KOPT-K1 (cell line): ENCODE data around the gene SART3.

Experiments used
- H3K27ac ChIP-seq: fragments of 200-600 bp; sonication (generic); 2 replicates; pipeline ENCODE4 v1.5.1; 2016; ENCODE audit warnings: antibody characterized with exemption, mild to moderate bottlenecking, low read depth, low read length; ENCODE audit not compliant: poor library complexity, severe bottlenecking
- H3K36me3 ChIP-seq: fragments of 200-600 bp; sonication (generic); 2 replicates; pipeline ENCODE4 v1.5.1; 2017; ENCODE audit warnings: antibody characterized with exemption, mild to moderate bottlenecking, low read length, moderate library complexity; ENCODE audit not compliant: insufficient read depth
- H3K9me3 ChIP-seq: fragments of 200-600 bp; sonication (generic); 2 replicates; pipeline ENCODE4 v1.5.1; 2017; ENCODE audit warnings: antibody characterized with exemption, low read length, mild to moderate bottlenecking; ENCODE audit not compliant: insufficient read depth, poor library complexity, severe bottlenecking

SART3 gene

DNA sequence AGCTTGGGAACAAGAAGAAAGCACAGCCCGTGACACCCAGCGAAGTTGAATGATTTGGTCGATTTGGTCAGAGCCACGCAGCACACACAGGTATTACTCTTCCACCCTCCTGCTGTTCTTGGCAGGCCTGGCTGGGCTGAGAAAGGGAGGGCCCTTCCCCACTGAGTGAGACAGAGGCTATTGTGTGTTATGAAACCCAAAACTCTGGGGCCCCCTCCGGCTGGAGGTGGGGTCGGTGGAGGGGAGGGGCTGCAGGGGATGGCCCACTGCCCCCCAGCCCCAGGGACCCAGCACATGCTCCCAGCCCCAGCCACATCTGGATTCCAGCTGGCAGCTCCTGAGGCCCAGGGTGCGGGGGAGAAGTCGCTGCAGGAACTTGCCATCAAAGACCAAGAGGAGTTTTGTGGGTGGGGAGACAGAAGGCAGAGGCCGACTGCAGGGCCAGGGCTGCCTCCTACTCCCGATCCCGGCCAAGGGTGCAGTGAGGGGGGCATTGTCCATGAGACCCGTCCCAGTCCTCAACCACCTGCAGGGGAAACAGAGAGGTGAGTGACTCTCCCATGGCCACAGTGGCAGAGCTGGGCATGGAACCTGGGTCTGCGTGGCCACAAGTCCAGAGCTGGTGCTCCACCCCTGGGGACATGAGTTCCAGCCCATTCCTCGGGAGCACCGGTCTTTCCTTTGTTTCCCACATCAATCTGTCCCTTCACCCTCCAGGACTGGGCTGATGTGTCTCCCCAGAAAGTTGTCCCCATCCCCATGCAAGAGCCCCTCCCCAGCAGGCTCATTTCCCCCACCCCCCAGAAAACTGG, 28.3 kb upstream of the SART3 start:
- H3K9me3 ChIP-seq: no peaks in the 10 kb centered on the region
- no peak overlapping the region for H3K27ac ChIP-seq
- no peaks in the 10 kb centered on the region for H3K36me3 ChIP-seq

GRCh38 chr12:108587826-108588225, 26.9 kb upstream of the SART3 start:
- no peak overlapping the region for H3K27ac ChIP-seq
- no peaks in the 10 kb centered on the region for H3K9me3 ChIP-seq
- H3K36me3 ChIP-seq: no peaks in the 10 kb centered on the region

- no peaks in the 10 kb centered on the region for H3K9me3 ChIP-seq
- H3K27ac ChIP-seq: no peak overlapping the region
- no peaks in the 10 kb centered on the region for H3K36me3 ChIP-seq
Observed at GRCh38 chr12:108586306-108586705, 25.3 kb upstream of the SART3 start.

DNA sequence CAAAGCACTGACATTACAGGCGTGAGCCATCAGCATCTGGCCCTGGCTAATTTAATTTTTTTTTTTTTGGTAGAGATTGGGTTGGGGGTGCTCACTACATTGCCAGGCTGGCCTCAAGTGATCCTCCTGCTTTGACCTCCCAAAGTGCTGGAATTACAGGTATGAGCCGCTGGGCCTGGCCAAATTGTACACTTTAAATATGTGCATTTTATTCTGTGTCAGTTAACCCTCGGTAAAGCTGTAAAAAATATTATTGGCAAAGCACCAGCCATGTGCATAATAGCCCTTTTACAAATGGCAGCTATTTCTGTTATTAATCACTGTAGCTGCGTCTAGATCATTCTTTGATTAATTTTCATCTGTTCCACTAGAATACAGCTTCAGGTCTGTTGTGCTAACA, 24.9 kb upstream of the SART3 start:
- no peaks in the 10 kb centered on the region for H3K9me3 ChIP-seq
- H3K36me3 ChIP-seq: no peaks in the 10 kb centered on the region
- H3K27ac ChIP-seq: no peak overlapping the region

- H3K9me3 ChIP-seq: no peaks in the 10 kb centered on the region
- H3K27ac ChIP-seq: no peak overlapping the region
- no peaks in the 10 kb centered on the region for H3K36me3 ChIP-seq
Observed at GRCh38 chr12:108584456-108585065, 23.6 kb upstream of the SART3 start.

DNA sequence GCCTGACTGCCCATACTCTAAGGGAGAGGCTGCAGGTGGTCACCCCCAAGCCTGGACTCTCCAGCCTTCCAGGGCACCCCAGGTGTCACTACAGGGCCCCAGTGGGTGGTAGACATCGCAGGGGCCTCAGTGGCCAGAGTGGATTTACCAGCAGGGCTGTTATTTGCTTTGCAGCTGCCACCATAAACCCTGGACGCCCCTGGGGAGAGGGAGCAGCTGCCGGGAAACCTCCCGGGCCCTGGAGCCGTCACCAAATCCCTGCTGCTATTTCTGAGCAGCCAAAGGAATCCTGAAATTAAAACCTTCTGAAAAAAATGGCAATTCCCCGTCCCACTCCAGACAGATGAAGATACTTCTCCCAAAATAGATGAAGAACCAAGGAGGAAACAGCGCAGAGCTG, 23.0 kb upstream of the SART3 start:
- Histone ChIP-seq H3K9me3 (no peaks in the 10 kb centered on the region), H3K27ac (no peak overlapping the region), H3K36me3 (no peaks in the 10 kb centered on the region)

- no peaks in the 10 kb centered on the region for H3K9me3 ChIP-seq
- H3K36me3 ChIP-seq: no peaks in the 10 kb centered on the region
- no peak overlapping the region for H3K27ac ChIP-seq
Observed at GRCh38 chr12:108582978-108583770, 22.2 kb upstream of the SART3 start.

DNA sequence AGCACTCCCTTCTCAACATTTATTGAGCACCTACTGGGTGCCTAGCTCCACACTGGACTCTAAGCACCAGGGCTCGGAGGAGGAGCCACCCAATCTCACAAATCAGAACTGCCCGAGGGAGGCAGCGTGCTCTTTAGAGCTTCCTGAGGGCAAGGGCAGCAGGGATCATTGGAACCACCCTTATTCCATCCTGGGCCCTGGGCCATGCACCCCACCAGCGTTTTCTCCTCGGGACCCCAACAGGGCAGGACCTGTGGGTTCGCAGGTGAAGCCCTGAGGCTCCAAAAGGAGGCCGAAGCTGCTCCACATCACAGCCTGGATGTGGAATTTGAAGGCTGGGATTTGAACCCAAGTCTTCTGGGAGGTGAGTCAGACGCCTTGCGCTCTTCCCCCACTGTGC, 21.5 kb upstream of the SART3 start:
- no peak overlapping the region for H3K27ac ChIP-seq
- H3K36me3 ChIP-seq: no peaks in the 10 kb centered on the region
- no peaks in the 10 kb centered on the region for H3K9me3 ChIP-seq

DNA sequence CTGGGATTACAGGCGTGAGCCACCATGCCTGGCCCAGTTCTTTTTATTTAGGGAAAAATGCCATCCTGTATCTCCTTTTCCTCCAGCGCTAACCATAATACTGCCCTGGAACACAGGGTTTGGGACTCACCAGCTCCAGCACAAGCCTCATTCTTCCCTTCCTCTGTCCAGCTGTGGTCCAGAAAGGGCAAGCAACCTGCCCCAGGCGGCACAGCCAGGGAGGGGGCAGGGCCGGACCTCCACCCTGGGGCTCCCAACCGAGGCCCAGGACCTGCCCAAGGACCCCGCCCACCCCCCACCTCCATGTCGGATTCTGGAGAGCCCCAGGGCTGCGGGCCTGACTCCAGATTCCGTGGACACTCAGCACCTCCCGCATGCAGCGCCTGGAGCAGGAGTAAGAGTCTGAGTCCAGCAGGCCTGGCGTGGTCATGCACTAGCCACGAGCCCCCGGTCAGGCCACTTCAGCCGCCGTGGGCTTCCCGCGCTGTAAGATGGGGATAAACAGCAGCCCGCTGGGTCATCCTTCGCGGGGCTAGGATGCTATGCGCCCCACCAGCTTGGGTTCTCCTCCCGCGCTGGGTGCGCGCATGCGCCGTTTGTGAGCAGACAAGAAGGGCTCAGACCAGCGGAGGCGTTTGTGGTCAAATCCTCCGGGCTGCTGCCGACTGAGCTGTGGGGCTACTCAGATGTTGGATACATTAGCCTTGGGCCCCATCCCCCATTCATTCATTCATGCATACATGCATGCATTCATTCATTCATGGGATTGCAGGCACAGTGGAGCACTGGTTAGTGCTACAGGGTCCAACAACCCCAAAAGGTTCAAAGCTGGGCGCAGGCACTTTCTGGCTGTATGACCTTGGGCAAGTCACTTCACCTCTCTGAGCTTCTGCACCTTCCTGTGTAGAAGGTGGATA, 20.6 kb upstream of the SART3 start:
- Histone ChIP-seq H3K9me3 (no peaks in the 10 kb centered on the region), H3K36me3 (no peaks in the 10 kb centered on the region), H3K27ac (no peak overlapping the region)

DNA sequence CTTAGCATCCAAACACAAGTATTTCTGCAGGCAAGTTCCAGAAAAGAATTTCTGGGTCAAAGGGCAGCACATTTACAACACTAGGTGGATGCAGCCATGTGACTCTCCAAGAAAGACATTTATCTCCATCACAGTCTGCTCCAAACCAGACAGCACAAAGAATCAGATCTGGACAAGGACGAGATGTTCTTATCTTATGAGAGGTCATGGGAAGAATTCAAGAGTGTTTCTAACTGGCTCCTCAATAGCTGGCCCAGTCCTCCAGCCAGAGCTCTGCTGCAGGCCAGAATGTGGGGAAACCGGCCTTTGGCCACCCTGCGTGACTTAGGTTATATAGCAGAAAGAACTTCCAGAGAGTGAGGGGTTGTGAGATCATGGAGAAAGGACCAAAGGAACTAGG, 19.6 kb upstream of the SART3 start:
- no peaks in the 10 kb centered on the region for H3K36me3 ChIP-seq
- H3K9me3 ChIP-seq: no peaks in the 10 kb centered on the region
- no peak overlapping the region for H3K27ac ChIP-seq

DNA sequence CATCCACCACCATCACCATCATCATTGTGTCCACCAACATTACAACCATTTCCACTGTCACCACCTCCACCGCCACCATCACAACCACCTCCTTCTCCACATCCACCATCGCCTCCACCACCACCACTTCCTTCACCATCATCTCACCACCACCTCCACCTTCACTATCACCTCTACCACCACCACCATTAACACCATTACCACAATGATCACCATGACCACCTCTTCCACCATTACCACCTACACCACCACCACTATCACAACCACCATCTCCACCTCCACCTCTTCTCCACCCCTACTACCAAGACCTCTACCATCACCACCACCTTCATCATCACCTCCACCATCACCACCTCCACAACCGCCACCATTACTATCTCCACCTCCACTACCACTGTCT, 17.8 kb upstream of the SART3 start:
- Histone ChIP-seq H3K27ac (no peak overlapping the region), H3K9me3 (no peaks in the 10 kb centered on the region), H3K36me3 (no peaks in the 10 kb centered on the region)

DNA sequence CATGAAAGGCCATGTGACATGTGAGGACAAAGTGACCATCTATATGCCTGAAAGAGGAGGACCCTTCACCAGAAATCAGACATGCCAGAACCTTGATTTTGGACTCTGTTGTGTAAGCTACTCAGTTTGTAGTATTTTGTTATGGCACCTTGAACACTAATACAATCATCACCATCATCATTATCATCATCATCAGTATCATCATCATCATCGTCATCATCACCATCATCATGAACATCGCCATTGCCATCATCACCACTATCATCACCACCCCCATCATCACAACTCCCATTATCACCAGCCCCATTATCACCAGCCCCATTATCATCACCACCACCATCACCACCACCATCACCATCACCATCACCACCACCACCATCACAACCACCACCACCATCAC, 17.3 kb upstream of the SART3 start:
- Histone ChIP-seq H3K9me3 (no peaks in the 10 kb centered on the region), H3K36me3 (no peaks in the 10 kb centered on the region), H3K27ac (no peak overlapping the region)

DNA sequence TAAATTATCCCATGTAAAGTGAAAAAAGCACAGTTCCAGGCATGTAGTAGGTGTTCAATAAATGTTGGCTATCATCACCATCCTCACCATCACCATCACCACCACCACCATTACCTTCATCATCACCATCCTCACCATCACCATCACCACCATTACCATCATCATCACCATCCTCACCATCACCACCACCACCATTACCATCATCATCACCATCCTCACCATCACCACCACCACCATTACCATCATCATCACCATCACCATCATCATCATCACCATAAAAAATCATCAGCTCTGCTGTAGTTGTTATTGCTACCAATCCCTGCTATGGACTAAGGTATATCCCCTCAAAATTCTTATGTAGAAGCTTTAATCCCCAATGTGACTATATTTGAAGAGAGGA, 16.5 kb upstream of the SART3 start:
- H3K9me3 ChIP-seq: no peaks in the 10 kb centered on the region
- no peaks in the 10 kb centered on the region for H3K36me3 ChIP-seq
- no peak overlapping the region for H3K27ac ChIP-seq

DNA sequence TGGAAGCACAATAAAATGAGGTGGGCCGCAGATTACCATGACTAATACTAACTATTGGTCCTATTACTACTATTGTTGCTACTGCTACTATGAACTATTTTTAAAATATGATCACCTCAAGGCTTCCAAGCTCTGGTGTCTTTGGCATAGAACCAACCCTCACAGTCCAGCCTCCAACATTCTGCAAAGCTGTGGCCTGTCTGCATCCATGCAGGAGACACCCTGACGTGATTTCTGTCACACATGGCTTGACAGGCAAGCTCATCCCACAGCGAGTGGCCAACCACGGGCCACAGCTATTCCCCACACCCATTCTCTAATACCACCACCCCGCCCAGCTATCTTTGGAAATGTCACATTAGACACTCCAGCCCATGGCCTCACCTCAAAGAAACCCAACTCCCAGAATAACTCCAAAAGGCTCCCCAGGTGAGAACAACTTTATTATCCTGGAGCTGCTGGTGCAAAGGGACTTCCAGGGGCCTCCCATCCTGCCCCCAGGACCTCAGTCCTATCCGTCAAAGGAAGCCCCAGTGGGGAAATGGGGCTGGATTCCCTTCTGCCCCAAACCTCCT, 15.8 kb upstream of the SART3 start:
- Histone ChIP-seq H3K9me3 (no peaks in the 10 kb centered on the region), H3K27ac (no peak overlapping the region), H3K36me3 (no peaks in the 10 kb centered on the region)
